PFSK-1 (cell line): ENCODE data around the gene PAPPA2.

Experiments used
- POLR2AphosphoS5 ChIP-seq: IDR thresholded peaks from 2 replicates; pipeline ENCODE4 v1.6.1; 2012; ENCODE audit warnings: low read depth, mild to moderate bottlenecking, control low read depth, low read length, moderate library complexity
- TF ChIP-seq, protein P1 (sequence below), 2 experiments: IDR thresholded peaks; 2 replicates each; pipeline versions ENCODE4 v1.6.1 to v1.8.0; 2011 to 2012; ENCODE audit warnings: low read depth in 2 of 2, low read length in 2 of 2, control low read depth in 1 of 2, inconsistent platforms in 1 of 2, mild to moderate bottlenecking in 1 of 2, moderate library complexity in 1 of 2; ENCODE audit not compliant: insufficient read depth in 1 of 2

DNA sequence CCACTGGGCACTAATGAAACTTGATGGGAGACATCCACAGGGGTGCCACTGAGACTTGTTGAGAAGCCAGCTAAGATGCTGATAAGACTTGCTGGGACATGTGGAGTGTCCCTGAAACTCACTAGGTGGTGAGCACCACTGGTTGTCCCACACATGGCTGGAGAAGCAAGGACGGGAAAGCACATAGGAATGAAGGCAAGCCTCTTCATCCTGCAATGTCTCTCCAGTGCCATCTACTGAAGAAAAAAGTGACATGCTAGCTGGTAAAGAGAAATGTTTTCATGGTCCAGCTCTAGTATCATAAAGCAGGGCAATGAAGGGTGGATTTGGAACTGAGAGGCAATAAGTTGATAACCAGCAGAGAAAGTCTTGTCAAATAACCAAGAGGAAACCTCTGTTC, 283.0 kb downstream of the PAPPA2 start:
- TF ChIP-seq, protein P1, sequence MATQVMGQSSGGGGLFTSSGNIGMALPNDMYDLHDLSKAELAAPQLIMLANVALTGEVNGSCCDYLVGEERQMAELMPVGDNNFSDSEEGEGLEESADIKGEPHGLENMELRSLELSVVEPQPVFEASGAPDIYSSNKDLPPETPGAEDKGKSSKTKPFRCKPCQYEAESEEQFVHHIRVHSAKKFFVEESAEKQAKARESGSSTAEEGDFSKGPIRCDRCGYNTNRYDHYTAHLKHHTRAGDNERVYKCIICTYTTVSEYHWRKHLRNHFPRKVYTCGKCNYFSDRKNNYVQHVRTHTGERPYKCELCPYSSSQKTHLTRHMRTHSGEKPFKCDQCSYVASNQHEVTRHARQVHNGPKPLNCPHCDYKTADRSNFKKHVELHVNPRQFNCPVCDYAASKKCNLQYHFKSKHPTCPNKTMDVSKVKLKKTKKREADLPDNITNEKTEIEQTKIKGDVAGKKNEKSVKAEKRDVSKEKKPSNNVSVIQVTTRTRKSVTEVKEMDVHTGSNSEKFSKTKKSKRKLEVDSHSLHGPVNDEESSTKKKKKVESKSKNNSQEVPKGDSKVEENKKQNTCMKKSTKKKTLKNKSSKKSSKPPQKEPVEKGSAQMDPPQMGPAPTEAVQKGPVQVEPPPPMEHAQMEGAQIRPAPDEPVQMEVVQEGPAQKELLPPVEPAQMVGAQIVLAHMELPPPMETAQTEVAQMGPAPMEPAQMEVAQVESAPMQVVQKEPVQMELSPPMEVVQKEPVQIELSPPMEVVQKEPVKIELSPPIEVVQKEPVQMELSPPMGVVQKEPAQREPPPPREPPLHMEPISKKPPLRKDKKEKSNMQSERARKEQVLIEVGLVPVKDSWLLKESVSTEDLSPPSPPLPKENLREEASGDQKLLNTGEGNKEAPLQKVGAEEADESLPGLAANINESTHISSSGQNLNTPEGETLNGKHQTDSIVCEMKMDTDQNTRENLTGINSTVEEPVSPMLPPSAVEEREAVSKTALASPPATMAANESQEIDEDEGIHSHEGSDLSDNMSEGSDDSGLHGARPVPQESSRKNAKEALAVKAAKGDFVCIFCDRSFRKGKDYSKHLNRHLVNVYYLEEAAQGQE (IDR thresholded peaks at IDR 0.05; ENCODE audit: insufficient read depth in 1 of 2, low read depth in 2 of 2, low read length in 2 of 2), result no peak
- no peak for TF ChIP-seq POLR2AphosphoS5
